ENCODE measurements around the gene MRPL4.
"Not testable (repeated sequence)": the region's sequence is repeated elsewhere in the genome, so short reads cannot be mapped to it uniquely, and the experiment has no call there.

The MRPL4 gene

GRCh38 chr19:10230173-10230860 is 21.7 kb upstream of the MRPL4 start:
- peak; percentile 84 for DNase-seq (ENCODE audit: low spot score)

- peak; percentile 90 for DNase-seq (ENCODE audit: low spot score)
These were observed 21.0 kb upstream of the MRPL4 start, which contains the start of gene S1PR2 for GRCh38 chr19:10230861-10231611. Gene S1PR2 (minus strand): TSS chr19:10231331. CDS start chr19:10224905, 6,426 bp downstream.

DNA sequence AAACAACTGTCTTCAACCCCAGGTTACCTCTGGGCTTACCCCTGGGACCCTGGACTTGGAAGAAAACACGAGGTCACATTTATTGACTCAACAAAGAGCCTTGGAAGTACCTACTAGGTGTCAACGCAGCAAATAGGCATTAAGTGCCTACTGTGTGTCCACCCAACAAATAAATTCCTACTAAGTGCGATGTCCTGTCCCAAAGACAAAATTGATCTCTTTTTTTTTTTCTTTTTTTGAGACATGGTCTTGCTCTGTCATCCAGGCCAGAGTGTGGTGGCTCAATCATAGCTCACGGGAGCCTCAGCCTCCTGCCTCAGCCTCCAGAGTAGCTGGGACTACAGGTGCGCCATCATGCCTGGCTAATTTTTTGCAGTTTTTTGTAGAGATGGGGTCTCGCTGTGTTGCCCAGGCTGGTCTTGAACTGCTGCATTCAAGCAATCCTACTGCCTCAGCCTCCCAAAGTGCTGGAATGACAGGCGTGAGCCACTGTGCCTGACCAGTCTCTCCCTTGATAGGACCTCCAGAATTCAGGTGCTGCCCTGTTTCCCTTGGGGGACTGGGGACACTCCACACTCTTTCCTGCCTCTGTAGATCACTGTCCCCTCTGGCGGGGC is 20.3 kb upstream of the MRPL4 start:
- DNase-seq (ENCODE audit: low spot score): no peak

- no peak for DNase-seq (ENCODE audit: low spot score)
These were observed 18.1 kb upstream of the MRPL4 start for GRCh38 chr19:10233946-10234345.

DNA sequence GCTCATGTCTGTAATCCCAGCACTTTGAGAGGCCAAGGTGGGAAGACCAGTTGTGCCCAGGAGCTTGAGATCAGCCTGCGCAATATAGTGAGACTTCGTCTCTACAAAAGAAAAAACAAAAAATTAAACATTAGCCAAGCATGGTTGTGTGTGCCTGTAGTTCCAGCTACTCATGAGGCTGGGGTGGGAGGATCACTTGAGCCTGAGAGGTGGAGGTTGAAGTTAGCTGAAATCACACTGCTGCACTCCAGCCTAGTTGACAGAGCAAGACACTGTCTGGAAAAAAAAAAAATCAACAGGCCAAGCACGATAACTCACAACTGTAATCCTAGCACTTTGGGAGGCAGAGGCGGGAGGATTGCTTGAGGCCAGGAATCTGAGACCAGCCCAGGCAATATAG is 17.0 kb upstream of the MRPL4 start:
- DNase-seq (ENCODE audit: low spot score): no peak

DNA sequence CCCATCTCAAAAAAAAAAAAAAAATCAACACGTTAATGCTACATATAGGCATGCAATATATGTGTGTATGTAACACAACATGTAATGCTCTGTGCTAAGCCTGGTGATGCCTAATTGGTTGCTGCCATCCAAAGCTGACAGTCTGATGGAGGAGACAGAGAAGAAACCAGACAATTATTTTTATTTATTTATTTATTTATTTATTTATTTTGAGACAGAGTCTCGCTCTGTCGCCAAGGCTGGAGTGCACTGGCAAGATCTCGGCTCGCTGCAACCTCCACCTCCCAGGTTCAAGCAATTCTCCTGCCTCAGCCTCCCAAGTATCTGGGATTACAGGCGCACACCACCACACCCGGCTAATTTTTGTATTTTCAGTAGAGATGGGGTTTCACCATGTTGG is 16.6 kb upstream of the MRPL4 start:
- not testable (repeated sequence) for DNase-seq (ENCODE audit: low spot score)

DNA sequence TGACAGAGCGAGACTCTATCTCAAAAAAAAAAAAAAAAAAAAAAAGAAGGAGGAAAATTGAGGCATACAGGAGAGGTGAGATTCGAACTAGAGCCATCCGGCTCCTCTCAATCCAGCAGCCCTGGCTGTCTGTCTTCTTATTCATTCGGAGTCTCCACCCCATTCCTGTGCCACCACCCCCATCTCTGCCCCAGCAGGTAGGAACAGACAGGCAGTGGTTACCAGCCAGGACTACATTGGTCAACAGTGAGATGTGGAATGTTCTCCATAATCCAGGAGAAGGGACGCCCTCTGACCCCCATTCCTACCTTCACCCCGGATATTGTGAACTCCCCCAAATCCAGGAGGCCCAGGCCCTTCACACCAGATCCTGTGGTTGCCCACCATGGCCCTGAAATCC is 14.3 kb upstream of the MRPL4 start:
- no peak for DNase-seq (ENCODE audit: low spot score)

- no peak for DNase-seq (ENCODE audit: low spot score)
These were observed 13.7 kb upstream of the MRPL4 start for GRCh38 chr19:10238172-10238783.

GRCh38 chr19:10241826-10242449 is 10.1 kb upstream of the MRPL4 start:
- not testable (repeated sequence) for DNase-seq (ENCODE audit: low spot score)

GRCh38 chr19:10243606-10244005 is 8.4 kb upstream of the MRPL4 start:
- DNase-seq (ENCODE audit: low spot score): no peak

DNA sequence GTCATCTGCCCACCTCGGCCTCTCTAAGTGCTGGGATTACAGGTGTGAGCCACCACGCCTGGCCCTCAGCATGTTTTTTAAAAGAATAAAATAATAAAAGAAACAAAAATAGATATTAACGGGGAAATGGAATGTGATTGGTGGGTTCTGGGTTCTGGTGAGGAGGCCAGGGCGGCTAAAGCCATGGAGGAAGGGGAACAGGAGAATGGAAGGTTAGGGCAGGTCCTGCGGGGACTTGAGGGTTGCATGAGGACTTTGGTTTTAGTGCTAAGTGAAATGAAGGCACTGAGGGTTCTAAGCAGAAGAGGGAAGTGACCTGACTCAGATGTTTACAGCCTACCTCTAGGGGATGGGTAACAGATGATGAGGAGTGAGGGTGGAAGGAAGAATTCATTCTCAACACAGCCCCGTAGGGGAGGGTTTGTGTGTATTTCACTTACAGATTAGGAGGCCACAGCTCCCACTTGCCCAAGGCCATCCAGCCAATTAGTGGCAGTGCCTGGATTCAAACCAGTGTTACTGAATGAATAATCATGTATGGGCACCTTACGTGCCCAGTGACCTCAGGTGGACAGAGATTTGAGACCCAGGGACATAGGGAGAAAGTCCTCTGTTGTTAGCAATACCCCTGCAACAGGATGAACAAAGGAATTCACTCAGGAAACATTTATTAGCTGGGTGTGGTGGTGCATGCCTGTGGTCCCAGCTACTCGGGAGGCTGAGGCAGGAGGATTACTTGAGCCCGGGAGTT is 6.7 kb upstream of the MRPL4 start:
- no peak for DNase-seq (ENCODE audit: low spot score)

DNA sequence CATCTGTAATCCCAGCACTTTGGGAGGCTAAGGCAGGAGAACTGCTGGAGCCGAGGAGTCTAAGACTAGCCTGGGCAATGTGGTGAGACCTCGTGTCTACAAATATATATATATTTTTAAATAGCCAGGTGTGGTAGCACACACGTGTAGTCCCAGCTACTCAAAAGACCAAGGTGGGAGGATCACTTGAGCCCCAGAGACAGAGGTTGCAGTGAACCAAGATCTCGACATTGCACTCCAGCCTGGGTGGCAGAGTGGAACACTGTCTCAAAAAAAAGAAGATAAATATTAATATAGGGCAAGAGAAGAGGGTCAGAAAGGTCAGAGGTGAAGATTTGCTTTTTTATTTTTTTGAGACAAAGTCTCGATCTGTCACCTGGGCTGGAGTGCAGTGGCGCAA is 5.5 kb upstream of the MRPL4 start:
- no peak for DNase-seq (ENCODE audit: low spot score)

GRCh38 chr19:10252707-10253106 is 693 bp downstream of the MRPL4 start:
- DNase-seq (ENCODE audit: low spot score): no peak

DNA sequence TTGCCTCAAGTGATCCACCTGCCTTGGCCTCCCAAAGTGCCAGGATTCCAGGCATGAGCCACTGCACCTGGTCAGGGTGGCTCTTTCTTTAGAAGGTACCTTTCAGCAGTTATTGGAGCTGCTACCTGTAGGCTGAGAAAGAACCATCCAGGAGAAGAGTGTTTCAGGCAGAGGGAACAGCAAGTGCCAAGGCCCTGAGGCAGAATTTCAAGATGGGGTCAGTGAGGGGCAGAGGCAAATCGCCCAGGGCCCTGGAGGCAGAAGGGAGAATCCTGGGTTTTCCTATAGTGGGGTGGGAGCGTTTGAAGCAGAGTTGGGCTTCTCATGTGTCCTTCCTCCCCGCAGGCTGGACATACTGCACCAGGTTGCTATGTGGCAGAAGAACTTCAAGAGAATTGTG is 2.2 kb downstream of the MRPL4 start:
- DNase-seq (ENCODE audit: low spot score): no peak

DNA sequence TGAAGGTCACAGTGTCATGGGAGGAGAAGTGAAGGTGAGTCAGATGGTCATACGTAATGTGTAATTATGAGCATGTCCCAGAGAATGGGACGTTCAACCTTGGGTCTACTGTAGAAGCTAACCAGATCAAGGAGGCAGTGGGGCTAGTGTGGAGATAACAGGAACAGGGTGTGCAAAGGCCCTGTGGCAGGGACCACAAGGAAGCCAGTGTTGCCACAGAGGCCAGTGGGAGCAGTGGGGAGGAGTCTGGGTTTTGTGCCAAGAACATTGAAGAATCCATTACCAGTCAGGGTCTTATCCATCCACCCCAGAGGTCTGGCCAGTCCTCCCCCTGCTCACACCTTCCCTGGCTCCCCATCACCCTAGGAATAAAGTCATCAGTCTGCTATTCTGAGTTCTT is 3.3 kb downstream of the MRPL4 start:
- no peak for DNase-seq (ENCODE audit: low spot score)

DNA sequence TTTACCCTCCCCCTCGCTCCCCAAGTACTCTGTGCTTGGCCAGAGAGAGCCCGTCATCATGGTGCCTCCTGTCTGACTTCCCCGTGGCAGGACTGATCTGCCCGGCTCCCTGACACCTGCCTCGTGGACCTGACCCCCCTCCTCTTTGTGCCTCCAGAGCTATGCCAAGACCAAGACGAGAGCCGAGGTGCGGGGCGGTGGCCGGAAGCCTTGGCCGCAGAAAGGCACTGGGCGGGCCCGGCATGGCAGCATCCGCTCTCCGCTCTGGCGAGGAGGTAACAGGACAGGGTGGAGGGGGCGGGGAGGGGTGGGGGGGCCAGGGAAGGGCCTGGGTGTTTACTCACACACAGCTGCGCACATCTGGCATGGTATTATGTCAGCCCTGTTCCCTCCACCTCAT is 4.5 kb downstream of the MRPL4 start:
- no peak for DNase-seq (ENCODE audit: low spot score)

- DNase-seq (ENCODE audit: low spot score): no peak
These were observed 5.1 kb downstream of the MRPL4 start for GRCh38 chr19:10256970-10257615.

DNA sequence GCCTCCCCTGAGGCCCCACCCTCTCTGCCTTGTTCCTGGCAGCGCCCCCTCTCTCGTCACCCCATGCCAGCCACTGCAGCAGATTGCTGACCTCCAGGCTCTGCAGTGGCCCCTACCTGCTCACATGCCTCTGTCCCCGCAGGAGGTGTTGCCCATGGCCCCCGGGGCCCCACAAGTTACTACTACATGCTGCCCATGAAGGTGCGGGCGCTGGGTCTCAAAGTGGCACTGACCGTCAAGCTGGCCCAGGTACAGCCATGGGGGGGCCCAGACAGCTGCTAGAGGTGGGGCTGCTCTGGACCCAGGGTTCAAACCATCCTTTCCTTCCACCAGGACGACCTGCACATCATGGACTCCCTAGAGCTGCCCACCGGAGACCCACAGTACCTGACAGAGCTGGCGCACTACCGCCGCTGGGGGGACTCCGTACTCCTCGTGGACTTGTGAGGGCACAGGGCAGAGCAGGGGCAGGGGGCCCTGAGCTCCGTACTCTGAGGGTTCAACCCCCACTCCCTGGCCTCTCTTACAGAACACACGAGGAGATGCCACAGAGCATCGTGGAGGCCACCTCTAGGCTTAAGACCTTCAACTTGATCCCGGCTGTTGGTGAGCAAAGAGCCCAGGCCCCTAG is 6.2 kb downstream of the MRPL4 start:
- DNase-seq (ENCODE audit: low spot score): no peak

GRCh38 chr19:10259162-10259905 is 7.3 kb downstream of the MRPL4 start:
- DNase-seq (ENCODE audit: low spot score): peak; percentile 88

DNA sequence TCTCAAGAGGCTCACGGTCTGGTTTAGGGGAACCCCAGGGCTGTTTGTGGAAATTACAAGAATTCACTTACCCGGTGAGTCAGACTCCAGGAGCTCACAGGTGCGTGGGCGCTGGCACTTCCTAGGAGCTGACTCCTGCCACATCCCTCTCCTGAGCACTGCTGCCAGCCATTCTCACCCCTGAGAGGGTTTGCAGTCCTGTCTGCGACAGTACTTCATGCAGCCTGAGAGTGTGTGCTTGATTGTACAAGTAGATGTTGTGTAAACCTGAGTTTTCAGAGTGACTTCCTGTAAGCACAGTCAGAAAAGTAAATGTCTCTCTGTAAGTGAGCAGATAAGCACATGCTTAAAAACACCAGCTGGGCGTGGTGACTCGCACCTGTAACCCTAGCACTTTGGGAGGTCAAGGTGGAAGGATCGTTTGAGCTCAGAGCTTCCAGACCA is 8.1 kb downstream of the MRPL4 start:
- no peak for DNase-seq (ENCODE audit: low spot score)

Measured in ecto neural progenitor cell (in vitro differentiated cells).